Measurements from ENCODE around the gene PLCB1. TPM values are rescaled to one million over a fixed set of nuclear protein-coding genes. Genes with fewer than 3 reads are reported as not detected.

The PLCB1 gene
- total RNA-seq, 1 experiment from 2014 or later: 5.8 TPM

GRCh38 chr20:8536262-8536618 is 404.2 kb downstream of the PLCB1 start:
- Histone ChIP-seq H3K27me3 (ENCODE audit: control insufficient read depth, insufficient read depth, low read length) (no peaks in the 10 kb centered on the region), H3K36me3 (replicated peaks; ENCODE audit: control insufficient read depth, insufficient read depth, low read length) (no peaks in the 10 kb centered on the region), H3K4me3 (ENCODE audit: insufficient read depth, low read depth, low read length) (no peak overlapping the region)
- no peak for DNase-seq

- H3K27me3 ChIP-seq (ENCODE audit: control insufficient read depth, insufficient read depth, low read length): no peaks in the 10 kb centered on the region
- DNase-seq: no peak
These were observed 408.4 kb downstream of the PLCB1 start for GRCh38 chr20:8540466-8540865.

GRCh38 chr20:8542110-8542486 is 410.0 kb downstream of the PLCB1 start:
- Histone ChIP-seq H3K36me3 (replicated peaks; ENCODE audit: control insufficient read depth, insufficient read depth, low read length) (no peaks in the 10 kb centered on the region), H3K27me3 (ENCODE audit: control insufficient read depth, insufficient read depth, low read length) (no peaks in the 10 kb centered on the region), H3K4me3 (ENCODE audit: insufficient read depth, low read depth, low read length) (no peak overlapping the region)
- DNase-seq: no peak

More at GRCh38 chr20:8540466-8540865, 408.4 kb downstream of the PLCB1 start:
- H3K4me3 ChIP-seq (ENCODE audit: insufficient read depth, low read depth, low read length): no peak overlapping the region
- no peaks in the 10 kb centered on the region for H3K36me3 ChIP-seq (replicated peaks; ENCODE audit: control insufficient read depth, insufficient read depth, low read length)

GRCh38 chr20:8545212-8545611 is 413.1 kb downstream of the PLCB1 start:
- H3K27me3 ChIP-seq (ENCODE audit: control insufficient read depth, insufficient read depth, low read length): no peaks in the 10 kb centered on the region
- H3K36me3 ChIP-seq (replicated peaks; ENCODE audit: control insufficient read depth, insufficient read depth, low read length): no peaks in the 10 kb centered on the region
- no peak overlapping the region for H3K4me3 ChIP-seq (ENCODE audit: insufficient read depth, low read depth, low read length)
- no peak for DNase-seq

- no peaks in the 10 kb centered on the region for H3K27me3 ChIP-seq (ENCODE audit: control insufficient read depth, insufficient read depth, low read length)
- DNase-seq: no peak
- no peak overlapping the region for H3K4me3 ChIP-seq (ENCODE audit: insufficient read depth, low read depth, low read length)
- H3K36me3 ChIP-seq (replicated peaks; ENCODE audit: control insufficient read depth, insufficient read depth, low read length): no peaks in the 10 kb centered on the region
These were observed 415.1 kb downstream of the PLCB1 start for GRCh38 chr20:8547035-8547650.

- Histone ChIP-seq H3K4me3 (ENCODE audit: insufficient read depth, low read depth, low read length) (no peak overlapping the region), H3K36me3 (replicated peaks; ENCODE audit: control insufficient read depth, insufficient read depth, low read length) (no peaks in the 10 kb centered on the region), H3K27me3 (ENCODE audit: control insufficient read depth, insufficient read depth, low read length) (no peaks in the 10 kb centered on the region)
- DNase-seq: no peak
These were observed 416.0 kb downstream of the PLCB1 start for GRCh38 chr20:8547968-8548588.

- Histone ChIP-seq H3K36me3 (replicated peaks; ENCODE audit: control insufficient read depth, insufficient read depth, low read length) (no peaks in the 10 kb centered on the region), H3K27me3 (ENCODE audit: control insufficient read depth, insufficient read depth, low read length) (no peaks in the 10 kb centered on the region), H3K4me3 (ENCODE audit: insufficient read depth, low read depth, low read length) (no peak overlapping the region)
- DNase-seq: no peak
These were observed 417.1 kb downstream of the PLCB1 start for GRCh38 chr20:8549192-8549591.

GRCh38 chr20:8557711-8558110 is 425.6 kb downstream of the PLCB1 start:
- no peaks in the 10 kb centered on the region for H3K36me3 ChIP-seq (replicated peaks; ENCODE audit: control insufficient read depth, insufficient read depth, low read length)
- no peak for DNase-seq
- H3K27me3 ChIP-seq (ENCODE audit: control insufficient read depth, insufficient read depth, low read length): no peaks in the 10 kb centered on the region
- H3K4me3 ChIP-seq (ENCODE audit: insufficient read depth, low read depth, low read length): no peak overlapping the region

- Histone ChIP-seq H3K4me3 (ENCODE audit: insufficient read depth, low read depth, low read length) (no peak overlapping the region), H3K36me3 (replicated peaks; ENCODE audit: control insufficient read depth, insufficient read depth, low read length) (no peaks in the 10 kb centered on the region), H3K27me3 (ENCODE audit: control insufficient read depth, insufficient read depth, low read length) (no peaks in the 10 kb centered on the region)
- DNase-seq: no peak
These were observed 430.3 kb downstream of the PLCB1 start for GRCh38 chr20:8562356-8562755.

- DNase-seq: no peak
- H3K27me3 ChIP-seq (ENCODE audit: control insufficient read depth, insufficient read depth, low read length): no peaks in the 10 kb centered on the region
- no peaks in the 10 kb centered on the region for H3K36me3 ChIP-seq (replicated peaks; ENCODE audit: control insufficient read depth, insufficient read depth, low read length)
- H3K4me3 ChIP-seq (ENCODE audit: insufficient read depth, low read depth, low read length): no peak overlapping the region
These were observed 436.0 kb downstream of the PLCB1 start for GRCh38 chr20:8568075-8568474.

- no peak overlapping the region for H3K4me3 ChIP-seq (ENCODE audit: insufficient read depth, low read depth, low read length)
- no peaks in the 10 kb centered on the region for H3K27me3 ChIP-seq (ENCODE audit: control insufficient read depth, insufficient read depth, low read length)
- no peaks in the 10 kb centered on the region for H3K36me3 ChIP-seq (replicated peaks; ENCODE audit: control insufficient read depth, insufficient read depth, low read length)
- no peak for DNase-seq
These were observed 437.7 kb downstream of the PLCB1 start for GRCh38 chr20:8569766-8570165.

GRCh38 chr20:8571611-8572010 is 439.5 kb downstream of the PLCB1 start:
- no peaks in the 10 kb centered on the region for H3K36me3 ChIP-seq (replicated peaks; ENCODE audit: control insufficient read depth, insufficient read depth, low read length)
- DNase-seq: no peak

GRCh38 chr20:8573686-8574085 is 441.6 kb downstream of the PLCB1 start:
- H3K4me3 ChIP-seq (ENCODE audit: insufficient read depth, low read depth, low read length): no peak overlapping the region
- H3K36me3 ChIP-seq (replicated peaks; ENCODE audit: control insufficient read depth, insufficient read depth, low read length): no peaks in the 10 kb centered on the region
- no peak for DNase-seq
- H3K27me3 ChIP-seq (ENCODE audit: control insufficient read depth, insufficient read depth, low read length): no peaks in the 10 kb centered on the region

More at GRCh38 chr20:8571611-8572010, 439.5 kb downstream of the PLCB1 start:
- Histone ChIP-seq H3K27me3 (ENCODE audit: control insufficient read depth, insufficient read depth, low read length) (no peaks in the 10 kb centered on the region), H3K4me3 (ENCODE audit: insufficient read depth, low read depth, low read length) (no peak overlapping the region)

GRCh38 chr20:8575114-8575513 is 443.0 kb downstream of the PLCB1 start:
- H3K36me3 ChIP-seq (replicated peaks; ENCODE audit: control insufficient read depth, insufficient read depth, low read length): no peaks in the 10 kb centered on the region
- H3K27me3 ChIP-seq (ENCODE audit: control insufficient read depth, insufficient read depth, low read length): no peaks in the 10 kb centered on the region
- H3K4me3 ChIP-seq (ENCODE audit: insufficient read depth, low read depth, low read length): no peak overlapping the region
- no peak for DNase-seq

- no peaks in the 10 kb centered on the region for H3K27me3 ChIP-seq (ENCODE audit: control insufficient read depth, insufficient read depth, low read length)
- no peak overlapping the region for H3K4me3 ChIP-seq (ENCODE audit: insufficient read depth, low read depth, low read length)
- no peak for DNase-seq
- H3K36me3 ChIP-seq (replicated peaks; ENCODE audit: control insufficient read depth, insufficient read depth, low read length): no peaks in the 10 kb centered on the region
These were observed 446.2 kb downstream of the PLCB1 start for GRCh38 chr20:8578161-8578865.

Data from H7 (cell line).